IMR-90 (cell line): ENCODE measurements around the gene FAM228B. TPM values are rescaled to one million over a fixed set of nuclear protein-coding genes. Genes with fewer than 3 reads are reported as not detected.

ENCODE experiments used
- ATAC-seq: fragments of 200-7000 bp; cut with Tn5 transposase; 2 replicates; pipeline ENCODE4 v1.9.1; 2020; ENCODE audit warnings: low read depth, mild to moderate bottlenecking, moderate library complexity
- BruUV-seq: library from RNA; stranded (reverse); fragments of 400-500 nt; replicated peaks from 2 replicates; lab custom pipeline; 2021; lab: Mats Ljungman, UMichigan
- CTCF ChIA-PET: fragments of 300-600 bp; formaldehyde crosslinking; extraction: SDS; loops from one replicate; lab custom pipeline; 2021; ENCODE audit warnings: antibody characterized with exemption; lab: Yijun Ruan, JAX
- POLR2A ChIA-PET: fragments of 300-600 bp; sonication (Branson Sonifier 250); formaldehyde crosslinking; loops from one replicate; lab custom pipeline; 2022; ENCODE audit warnings: antibody characterized with exemption; ENCODE audit not compliant: unreplicated experiment; lab: Charles Lee
- DNase-seq: peaks from one replicate; pipeline ENCODE4 v3.0.0; 2013
- H2AFZ ChIP-seq: replicated peaks from 2 replicates; pipeline ENCODE3; 2013; ENCODE audit warnings: low read length, mild to moderate bottlenecking; ENCODE audit not compliant: poor library complexity
- H2AK5ac ChIP-seq: 2 replicates; pipeline ENCODE4 v1.6.1; 2013; ENCODE audit warnings: low read depth, low read length, inconsistent platforms
- H2AK9ac ChIP-seq: replicated peaks from 2 replicates; pipeline ENCODE3; 2013; ENCODE audit warnings: mild to moderate bottlenecking, low read depth, low read length, moderate library complexity; ENCODE audit not compliant: poor library complexity
- H2BK120ac ChIP-seq: 2 replicates; pipeline ENCODE4 v1.6.1; 2013; ENCODE audit warnings: low read depth, low read length, inconsistent platforms
- H2BK15ac ChIP-seq: 3 replicates; pipeline ENCODE4 v1.6.1; 2013; ENCODE audit warnings: low read depth, low read length, inconsistent platforms
- H2BK20ac ChIP-seq: 2 replicates; pipeline ENCODE4 v1.6.1; 2013; ENCODE audit warnings: low read depth, mild to moderate bottlenecking, inconsistent platforms, low read length, moderate library complexity
- H2BK5ac ChIP-seq: 2 replicates; pipeline ENCODE4 v1.6.1; 2013; ENCODE audit warnings: mild to moderate bottlenecking, low read depth, low read length, inconsistent platforms; ENCODE audit not compliant: poor library complexity, severe bottlenecking
- H3K14ac ChIP-seq: replicated peaks from 2 replicates; pipeline ENCODE4 v1.6.1; 2013; ENCODE audit warnings: low read depth, low read length, inconsistent platforms
- H3K18ac ChIP-seq: 2 replicates; pipeline ENCODE4 v1.6.1; 2013; ENCODE audit warnings: low read depth, low read length, control low read depth
- H3K23ac ChIP-seq: 2 replicates; pipeline ENCODE4 v1.6.1; 2013; ENCODE audit warnings: low read depth, low read length, inconsistent platforms
- H3K27ac ChIP-seq: 2 replicates; pipeline ENCODE4 v1.5.1; 2013; ENCODE audit warnings: mild to moderate bottlenecking, control low read depth, low read length; ENCODE audit not compliant: insufficient read depth
- H3K27me3 ChIP-seq: 2 replicates; pipeline ENCODE4 v1.6.1; 2013; ENCODE audit warnings: low read length; ENCODE audit not compliant: control insufficient read depth, insufficient read depth
- H3K36me3 ChIP-seq: 2 replicates; pipeline ENCODE4 v1.6.1; 2013; ENCODE audit warnings: low read length, mixed read lengths; ENCODE audit not compliant: control insufficient read depth, insufficient read depth
- H3K4ac ChIP-seq: 2 replicates; pipeline ENCODE4 v1.6.1; 2013; ENCODE audit warnings: low read depth, low read length, inconsistent platforms
- H3K4me1 ChIP-seq: 2 replicates; pipeline ENCODE4 v1.6.1; 2013; ENCODE audit warnings: low read length, mixed read lengths; ENCODE audit not compliant: control insufficient read depth, insufficient read depth
- H3K4me2 ChIP-seq: 2 replicates; pipeline ENCODE4 v1.6.1; 2013; ENCODE audit warnings: low read depth, mild to moderate bottlenecking, control low read depth, low read length, moderate library complexity
- H3K4me3 ChIP-seq: 2 replicates; pipeline ENCODE4 v1.5.1; 2013; ENCODE audit warnings: low read depth, mild to moderate bottlenecking, control low read depth, low read length, moderate library complexity; ENCODE audit not compliant: insufficient read depth
- H3K56ac ChIP-seq: 2 replicates; pipeline ENCODE4 v1.6.1; 2013; ENCODE audit warnings: low read length, inconsistent platforms; ENCODE audit not compliant: insufficient read depth; ENCODE audit errors: extremely low read depth
- H3K79me1 ChIP-seq, 2 experiments: 2 replicates each; pipeline ENCODE4 v1.6.1; 2013; ENCODE audit warnings: low read length in 2 of 2, inconsistent platforms in 1 of 2, low read depth in 1 of 2
- H3K9ac ChIP-seq: 2 replicates; pipeline ENCODE4 v1.6.1; 2013; ENCODE audit warnings: low read depth, low read length, control low read depth
- H3K9me1 ChIP-seq: 2 replicates; pipeline ENCODE4 v1.6.1; 2013; ENCODE audit warnings: low read length, inconsistent platforms; ENCODE audit not compliant: insufficient read depth
- H3K9me3 ChIP-seq: 2 replicates; pipeline ENCODE4 v1.6.1; 2013; ENCODE audit warnings: low read length; ENCODE audit not compliant: control insufficient read depth, insufficient read depth
- H4K20me1 ChIP-seq: 2 replicates; pipeline ENCODE4 v1.6.1; 2013; ENCODE audit warnings: low read length, inconsistent platforms; ENCODE audit not compliant: insufficient read depth
- H4K5ac ChIP-seq: 2 replicates; pipeline ENCODE4 v1.6.1; 2013; ENCODE audit warnings: mild to moderate bottlenecking, low read depth, low read length, control low read depth
- H4K8ac ChIP-seq, 2 experiments: 2 replicates each; pipeline ENCODE4 v1.6.1; 2013; ENCODE audit warnings: low read depth in 2 of 2, low read length in 2 of 2, control low read depth in 1 of 2, inconsistent platforms in 1 of 2
- H4K91ac ChIP-seq: 2 replicates; pipeline ENCODE4 v1.6.1; 2013; ENCODE audit warnings: low read depth, low read length, inconsistent platforms; ENCODE audit not compliant: insufficient read depth
- BHLHE40 ChIP-seq: fragments of 150-350 bp; IDR thresholded peaks from 2 replicates; pipeline ENCODE4 v1.6.1; 2016; ENCODE audit warnings: mild to moderate bottlenecking, low read depth, low read length
- MXI1 ChIP-seq: IDR thresholded peaks from 2 replicates; pipeline ENCODE4 v1.6.1; 2012; ENCODE audit warnings: low read depth, mild to moderate bottlenecking, low read length, moderate library complexity, borderline replicate concordance
- RCOR1 ChIP-seq: IDR thresholded peaks from 2 replicates; pipeline ENCODE4 v1.6.1; 2012; ENCODE audit warnings: mild to moderate bottlenecking, low read length, improper control_type of control experiment; ENCODE audit not compliant: insufficient replicate concordance
- WGBS, 2 experiments: methylation state at CpG; one replicate each; pipeline versions ENCODE4 v1.1.5 to v1.1.7; 2013; ENCODE audit warnings: missing lambda C conversion rate in 2 of 2; ENCODE audit not compliant: insufficient read length in 1 of 2; ENCODE audit errors: extremely low coverage in 2 of 2; 5-methylcytosine and 5-hydroxymethylcytosine counted together
- dilution Hi-C: fragments of 300-500 bp; cut with HindIII; formaldehyde crosslinking; loops from one replicate; pipeline ENCODE4 v1.14.3; 2018; ENCODE audit warnings: low sequenced_read_pairs; ENCODE audit not compliant: unreplicated experiment
- in situ Hi-C: fragments of 300-500 bp; cut with MboI; formaldehyde crosslinking; loops from 3 replicates; pipeline ENCODE4 v1.14.3; 2019; ENCODE audit warnings: low sequenced_read_pairs, inconsistent platforms, mixed read lengths
- intact Hi-C: fragments of 100-400 bp; cut with micrococcal nuclease; formaldehyde crosslinking; loops from 2 replicates; pipeline ENCODE4 v1.10.0; 2022
- polyA plus RNA-seq, 3 experiments: library from polyadenylated mRNA; depleted of rRNA; stranded (reverse); fragments of >200 nt; gene quantifications; 2 replicates each; pipeline ENCODE4 v1.2.3, GENCODE V29; 2012; ENCODE audit warnings: low replicate concordance in 1 of 3
- total RNA-seq: library from RNA; depleted of rRNA; stranded (reverse); fragments of >200 nt; gene quantifications from 2 replicates; pipeline ENCODE4 v1.2.3, GENCODE V29; 2012
- TF ChIP-seq, protein P1 (sequence below): conservative IDR thresholded peaks from 2 replicates; pipeline ENCODE4 v1.5.1; 2012; ENCODE audit warnings: mild to moderate bottlenecking, low read depth, low read length, improper control_type of control experiment

Gene FAM228B
- total and polyA plus RNA-seq, 2 of the 4 experiments (the other 2 are of a cell fraction), result 2.0 to 2.9 TPM

DNA sequence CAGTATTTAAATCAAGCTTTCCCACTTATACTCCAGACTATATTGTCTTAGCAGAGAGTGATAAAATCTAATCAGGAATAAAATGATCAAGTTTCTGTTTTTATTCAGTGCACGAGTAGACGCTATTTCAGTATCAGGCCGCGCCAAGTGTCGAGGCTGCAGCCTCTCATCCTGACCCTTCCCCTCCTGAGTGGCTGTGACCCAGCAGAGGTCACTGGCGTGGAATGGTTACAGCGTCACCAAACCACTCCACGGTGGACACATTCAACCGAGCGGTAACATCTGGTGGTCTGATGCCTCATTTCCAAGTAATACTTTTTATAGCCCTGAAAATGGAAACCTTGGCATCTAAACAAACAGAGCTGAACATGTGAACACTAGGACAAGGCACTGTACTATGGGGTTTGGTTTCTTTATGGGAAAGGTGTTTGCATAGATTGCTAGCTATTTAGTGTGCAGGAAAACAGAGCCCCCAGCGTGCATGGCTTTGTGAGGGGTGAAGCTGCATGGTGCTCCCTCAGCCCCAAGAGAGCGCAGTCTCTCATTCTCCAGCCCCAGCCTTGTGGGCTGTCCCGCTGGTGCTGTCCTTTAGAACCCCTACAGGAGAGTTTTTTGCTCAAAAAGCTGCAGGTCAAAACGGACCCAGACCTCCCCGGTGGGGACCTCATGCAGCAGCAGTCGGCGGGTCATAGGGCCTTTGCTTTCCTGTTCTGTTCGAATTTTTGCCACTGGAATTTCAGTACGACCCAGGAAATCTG is 79.9 kb downstream of the FAM228B start (continued):
- no peak for TF ChIP-seq MXI1

DNA sequence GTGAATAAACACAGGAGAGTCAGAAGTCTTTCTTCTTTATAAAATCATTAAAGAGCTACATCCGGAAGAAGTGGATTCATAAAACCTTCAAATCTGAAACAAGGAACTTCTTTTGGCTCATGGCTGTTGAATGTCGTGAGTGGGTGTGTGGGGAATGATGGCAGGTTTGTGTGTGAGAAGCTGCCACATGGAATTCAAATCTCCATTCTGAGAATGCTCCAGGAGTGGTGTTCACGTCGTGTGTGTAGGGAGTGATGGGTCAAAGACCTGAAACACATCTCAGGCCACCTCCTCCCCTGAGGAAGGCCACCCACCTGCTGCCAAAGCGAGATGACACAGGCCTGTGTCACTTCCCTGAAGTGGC is 80.5 kb downstream of the FAM228B start:
- no peak overlapping the region for H3K9ac ChIP-seq

More for the DNA sequence above, 80.5 kb downstream of the FAM228B start:
- Histone ChIP-seq H3K27me3 (no peaks in the 10 kb centered on the region), H2AFZ (no peak overlapping the region), H3K4me2 (no peak overlapping the region), H3K4me3 (no peak overlapping the region), H3K23ac (no peak overlapping the region), H3K18ac (no peak overlapping the region), H3K36me3 (peaks cover 21% of the 10 kb centered on the region), H4K91ac (no peak overlapping the region), H2BK15ac (no peak overlapping the region), H4K5ac (no peak overlapping the region), H3K27ac (no peak overlapping the region), H3K9me1 (no peaks in the 10 kb centered on the region; the same call in 1 of the 2 replicates), H2BK20ac (no peak overlapping the region), H4K20me1 (no peaks in the 10 kb centered on the region; the same call in 1 of the 2 replicates), H3K56ac (no peak overlapping the region), H3K9me3 (no peaks in the 10 kb centered on the region), H4K8ac (no peak overlapping the region), H3K14ac (no peak overlapping the region), H3K4me1 (no peaks in the 10 kb centered on the region), H2AK5ac (no peak overlapping the region), H2AK9ac (no peak overlapping the region), H2BK120ac (no peak overlapping the region), H3K4ac (no peak overlapping the region), H2BK5ac (no peak overlapping the region), H3K79me1 (no peaks in the 10 kb centered on the region)
- intact Hi-C loops, result no loop called here
- no CpG with 5 or more reads among the region's 5 CpGs for WGBS, 2 experiments
- POLR2A ChIA-PET, result no interaction called here
- TF ChIP-seq BHLHE40, result no peak
- TF ChIP-seq, protein P1, sequence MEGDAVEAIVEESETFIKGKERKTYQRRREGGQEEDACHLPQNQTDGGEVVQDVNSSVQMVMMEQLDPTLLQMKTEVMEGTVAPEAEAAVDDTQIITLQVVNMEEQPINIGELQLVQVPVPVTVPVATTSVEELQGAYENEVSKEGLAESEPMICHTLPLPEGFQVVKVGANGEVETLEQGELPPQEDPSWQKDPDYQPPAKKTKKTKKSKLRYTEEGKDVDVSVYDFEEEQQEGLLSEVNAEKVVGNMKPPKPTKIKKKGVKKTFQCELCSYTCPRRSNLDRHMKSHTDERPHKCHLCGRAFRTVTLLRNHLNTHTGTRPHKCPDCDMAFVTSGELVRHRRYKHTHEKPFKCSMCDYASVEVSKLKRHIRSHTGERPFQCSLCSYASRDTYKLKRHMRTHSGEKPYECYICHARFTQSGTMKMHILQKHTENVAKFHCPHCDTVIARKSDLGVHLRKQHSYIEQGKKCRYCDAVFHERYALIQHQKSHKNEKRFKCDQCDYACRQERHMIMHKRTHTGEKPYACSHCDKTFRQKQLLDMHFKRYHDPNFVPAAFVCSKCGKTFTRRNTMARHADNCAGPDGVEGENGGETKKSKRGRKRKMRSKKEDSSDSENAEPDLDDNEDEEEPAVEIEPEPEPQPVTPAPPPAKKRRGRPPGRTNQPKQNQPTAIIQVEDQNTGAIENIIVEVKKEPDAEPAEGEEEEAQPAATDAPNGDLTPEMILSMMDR, result no peak
- no peak for TF ChIP-seq RCOR1
- BruUV-seq, result no TSS peak
- ATAC-seq (no peak), DNase-seq (no peak)
- dilution Hi-C loops, result no loop called here
- CTCF ChIA-PET, result no interaction called here
- in situ Hi-C loops, result no loop called here
